Airway epithelial cell (primary cell): ENCODE data around the gene PPID. TPM values are rescaled to one million over a fixed set of nuclear protein-coding genes. Genes with fewer than 3 reads are reported as not detected.

Source experiments
- total RNA-seq: library from RNA; depleted of rRNA; stranded (reverse); fragments of >200 nt; gene quantifications from 2 replicates; pipeline ENCODE4 v1.2.3, GENCODE V29; 2015

Gene PPID
- total RNA-seq = 24.7 and 30.0 TPM in 2 replicates

GRCh38 chr4:158722917-158723793 is at the start of gene PPID:
Gene PPID, minus strand, starts transcription at chr4:158723396. Its CDS starts 108 bp downstream, at chr4:158723288.

GRCh38 chr4:158768555-158769174 is 45.5 kb upstream of the PPID start, which contains the start of gene FNIP2:
Gene FNIP2, plus strand, starts transcription at chr4:158769026. Its CDS starts 187 bp downstream, at chr4:158769213.

GRCh38 chr4:158671915-158672806 is 51.0 kb downstream of the PPID start, which contains the start of gene ETFDH:
Gene ETFDH, plus strand, starts transcription at chr4:158672296. Its CDS starts 161 bp downstream, at chr4:158672457.

GRCh38 chr4:158671665-158671914 is 51.6 kb downstream of the PPID start, which contains the start of gene C4orf46:
Gene C4orf46, minus strand, starts transcription at chr4:158671887. Its CDS starts 86 bp downstream, at chr4:158671801.

Other genes with a start within 250 kb of the PPID start
- gene RXFP1, start 201.5 kb downstream of the PPID start, total RNA-seq = not detected in 2 replicates
- 6.1 and 10.4 TPM in 2 replicates for gene C4orf46, start 51.5 kb downstream of the PPID start, total RNA-seq
- 11.1 and 14.2 TPM in 2 replicates for gene ETFDH, start 51.1 kb downstream of the PPID start, total RNA-seq
- gene FNIP2, start 45.6 kb upstream of the PPID start, total RNA-seq = 5.6 and 10.0 TPM in 2 replicates